ENCODE measurements around the gene H1-8. TPM values are rescaled to one million over a fixed set of nuclear protein-coding genes. Genes with fewer than 3 reads are reported as not detected.
"Not testable (repeated sequence)": the region's sequence is repeated elsewhere in the genome, so short reads cannot be mapped to it uniquely, and the experiment has no call there.

H1-8 gene, protein sequence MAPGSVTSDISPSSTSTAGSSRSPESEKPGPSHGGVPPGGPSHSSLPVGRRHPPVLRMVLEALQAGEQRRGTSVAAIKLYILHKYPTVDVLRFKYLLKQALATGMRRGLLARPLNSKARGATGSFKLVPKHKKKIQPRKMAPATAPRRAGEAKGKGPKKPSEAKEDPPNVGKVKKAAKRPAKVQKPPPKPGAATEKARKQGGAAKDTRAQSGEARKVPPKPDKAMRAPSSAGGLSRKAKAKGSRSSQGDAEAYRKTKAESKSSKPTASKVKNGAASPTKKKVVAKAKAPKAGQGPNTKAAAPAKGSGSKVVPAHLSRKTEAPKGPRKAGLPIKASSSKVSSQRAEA
- polyA plus RNA-seq (ENCODE audit: insufficient read length in 12 of 12), result not detected
- long read RNA-seq, donor 1, result 0 reads
- long read RNA-seq, donor 2, result 0 reads
- long read RNA-seq, donor 3, result 0 reads
- long read RNA-seq, donor 4, result 0 reads
- long read RNA-seq, donor 5, result 0 reads
- long read RNA-seq, donor 6, result 0 reads
- long read RNA-seq, donor 7, result 0 reads
- long read RNA-seq, donor 8, result 0 reads
- long read RNA-seq, donor 9, result 0 reads
- long read RNA-seq, donor 10, result 0 reads
- long read RNA-seq, donor 11, result 0 reads

- DNase-seq, result no peak
Measured at GRCh38 chr3:129543156-129543790, at the start of gene H1-8. H1-8 (plus strand) TSS chr3:129543175; CDS start chr3:129543219, 44 bp downstream.

DNA sequence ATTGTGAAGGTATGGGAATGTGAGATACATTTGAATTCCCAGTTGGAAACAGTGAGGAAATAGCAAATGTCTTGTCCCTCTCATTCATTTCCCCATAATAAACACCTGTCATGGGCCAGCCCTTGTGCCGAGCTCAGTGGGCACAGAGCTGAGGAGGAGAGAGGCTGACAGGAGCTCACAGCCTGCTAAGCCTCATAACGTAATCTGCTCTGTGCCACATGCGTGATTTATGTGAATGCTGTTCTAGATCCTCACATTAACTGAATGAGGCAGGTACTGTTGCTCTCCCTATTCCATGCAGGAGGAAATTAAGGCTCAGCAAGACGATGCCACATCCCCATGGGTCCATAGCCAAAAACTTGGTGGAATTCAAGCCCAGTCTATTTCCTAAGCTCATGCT lies 49.8 kb upstream of the H1-8 start:
- DNase-seq, result no peak

DNA sequence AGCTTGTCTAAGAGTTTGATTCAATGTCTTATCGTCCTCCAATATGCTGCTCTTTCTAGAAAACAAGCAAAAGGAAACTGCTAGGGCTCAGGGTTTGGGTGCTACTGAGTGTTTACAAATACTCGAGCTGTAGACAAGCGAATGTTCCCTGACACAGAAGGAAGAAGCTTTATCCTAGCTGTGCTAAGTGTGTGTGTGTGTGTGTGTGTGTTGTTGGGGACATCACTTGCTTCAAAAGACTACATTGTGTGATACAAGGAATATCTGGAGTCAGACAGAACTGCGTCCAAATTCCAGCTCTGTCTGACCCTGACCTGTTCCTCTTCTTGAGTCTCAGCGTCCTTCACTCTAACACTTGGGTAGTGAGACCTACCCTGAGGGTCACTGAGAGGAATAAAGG lies 48.5 kb upstream of the H1-8 start:
- DNase-seq, result not testable (repeated sequence)

DNA sequence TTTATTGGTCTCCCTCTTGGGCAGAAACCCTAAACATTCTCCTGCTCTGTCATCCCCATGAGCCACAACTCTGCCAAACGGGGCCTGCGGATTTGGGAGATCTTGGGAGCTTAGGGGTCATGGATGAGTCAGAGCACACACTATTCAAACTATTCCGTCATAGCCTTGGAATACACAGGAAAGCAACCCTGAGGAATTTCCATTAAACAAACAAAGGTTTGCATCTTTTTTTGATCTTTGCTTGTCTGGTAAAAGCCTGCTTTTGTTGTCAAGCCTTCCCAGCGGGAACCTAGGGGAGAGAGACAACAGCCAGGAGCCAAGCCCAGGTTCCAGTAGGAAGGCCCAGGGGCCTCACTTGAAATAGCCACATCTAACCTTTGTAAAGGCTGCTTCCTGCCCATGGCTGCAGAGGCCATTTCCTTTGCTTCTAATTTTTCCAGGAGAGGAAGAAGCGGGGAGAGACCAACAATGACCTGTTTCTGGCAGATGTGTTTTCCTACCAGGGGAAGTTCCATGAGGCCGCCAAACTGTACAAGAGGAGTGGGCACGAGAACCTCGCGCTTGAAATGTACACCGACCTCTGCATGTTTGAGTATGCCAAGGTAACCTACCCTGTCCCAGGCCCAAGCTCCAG lies 47.9 kb upstream of the H1-8 start:
- not testable (repeated sequence) for DNase-seq

DNA sequence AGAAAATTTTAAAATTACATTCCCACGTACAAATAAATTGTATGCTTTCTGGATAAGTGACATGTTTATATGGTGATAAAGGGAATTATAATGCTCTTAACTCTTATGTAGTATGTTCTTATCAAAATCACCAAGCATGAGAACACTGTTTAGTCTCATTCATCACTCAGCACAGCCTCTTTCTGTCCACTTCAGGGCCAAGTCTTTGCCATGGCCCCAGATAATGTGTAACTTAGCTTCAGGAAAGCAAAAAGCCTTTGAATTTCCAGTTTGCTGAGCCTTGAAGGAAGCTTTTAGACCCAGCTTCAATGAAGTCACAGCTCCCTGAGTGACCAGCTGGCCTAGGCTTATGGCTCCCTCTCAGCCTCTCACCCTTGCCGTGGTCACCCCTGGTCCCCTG lies 45.1 kb upstream of the H1-8 start:
- DNase-seq, result not testable (repeated sequence)

GRCh38 chr3:129498603-129499488 lies 44.1 kb upstream of the H1-8 start:
- DNase-seq, result not testable (repeated sequence)

- DNase-seq, result not testable (repeated sequence)
Measured at GRCh38 chr3:129499604-129500333, 43.2 kb upstream of the H1-8 start.

GRCh38 chr3:129500334-129500658 lies 42.7 kb upstream of the H1-8 start:
- no peak for DNase-seq

- DNase-seq, result no peak
Measured at GRCh38 chr3:129501630-129502029, 41.3 kb upstream of the H1-8 start.

DNA sequence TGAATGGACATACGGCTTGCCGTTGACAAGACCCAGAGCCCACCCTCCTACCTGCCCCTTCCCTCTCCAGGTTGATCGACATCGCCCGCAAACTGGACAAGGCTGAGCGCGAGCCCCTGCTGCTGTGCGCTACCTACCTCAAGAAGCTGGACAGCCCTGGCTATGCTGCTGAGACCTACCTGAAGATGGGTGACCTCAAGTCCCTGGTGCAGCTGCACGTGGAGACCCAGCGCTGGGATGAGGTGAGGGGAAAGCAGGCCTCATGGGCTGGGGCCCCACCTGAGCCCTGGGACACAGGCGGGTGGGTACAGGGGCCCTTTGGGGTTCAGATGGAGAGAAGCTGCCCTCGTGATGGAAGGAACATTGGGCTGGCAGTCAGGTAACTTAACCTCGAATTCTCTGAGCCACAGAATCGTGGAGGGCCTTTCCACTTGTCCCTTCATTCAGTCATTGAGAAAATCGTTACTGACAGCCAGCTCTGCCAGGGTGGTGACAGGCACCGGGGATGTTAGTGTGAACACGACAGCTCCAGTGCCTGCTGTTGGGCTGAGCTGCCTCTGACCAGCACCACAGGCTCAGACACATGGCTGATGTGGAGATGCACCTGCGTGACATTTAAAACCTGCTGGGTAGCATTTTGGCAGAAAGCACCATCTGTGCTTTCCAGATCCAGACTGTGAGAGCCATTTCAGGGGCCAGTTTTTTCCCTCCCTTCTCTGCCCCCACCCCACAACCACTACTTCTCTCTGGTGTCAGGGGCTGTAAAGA lies 40.1 kb upstream of the H1-8 start:
- DNase-seq, result no peak

DNA sequence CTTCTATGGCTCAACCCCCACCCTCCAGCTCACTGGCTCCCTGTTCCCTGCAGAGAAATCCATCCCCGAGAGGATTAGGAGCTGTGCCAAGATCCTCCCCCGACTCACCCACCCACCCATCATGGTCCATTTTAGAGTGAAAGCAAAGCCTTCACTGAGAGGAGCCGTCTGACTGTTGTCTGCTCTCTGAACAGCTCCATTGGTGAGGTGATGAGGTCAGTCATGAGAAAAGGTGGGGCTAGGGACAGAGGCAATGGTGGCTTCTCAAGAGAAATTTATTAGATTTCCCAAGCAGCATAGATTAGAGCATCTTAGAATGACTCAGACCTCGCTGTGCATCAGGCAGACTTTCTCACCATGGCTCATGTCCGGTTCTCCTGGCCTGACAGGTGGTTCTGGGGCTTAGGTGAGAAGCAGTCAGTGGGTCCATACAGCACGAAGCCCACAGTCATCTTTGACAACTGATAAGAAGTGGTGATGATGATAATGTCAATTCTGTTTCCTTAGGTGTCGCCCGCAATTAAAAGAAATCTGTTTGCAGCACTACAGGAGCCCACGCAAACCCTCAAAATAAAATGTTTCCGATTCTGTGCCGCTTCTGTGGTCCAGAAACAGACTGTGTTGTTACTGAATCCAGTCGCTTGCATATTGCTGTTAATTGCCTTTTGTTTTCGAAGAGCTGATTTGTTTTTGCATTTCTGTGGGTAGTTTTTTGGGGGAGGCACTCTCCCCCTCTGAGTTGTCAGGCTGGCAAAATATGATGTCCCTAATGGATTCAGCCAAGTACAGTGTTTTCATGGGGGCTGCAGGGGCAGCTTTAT lies 39.3 kb upstream of the H1-8 start:
- DNase-seq, result no peak

GRCh38 chr3:129504471-129505100 lies 38.4 kb upstream of the H1-8 start:
- no peak for DNase-seq

- no peak for DNase-seq
Measured at GRCh38 chr3:129505341-129505740, 37.6 kb upstream of the H1-8 start.

GRCh38 chr3:129506231-129506742 lies 36.7 kb upstream of the H1-8 start:
- DNase-seq, result no peak

DNA sequence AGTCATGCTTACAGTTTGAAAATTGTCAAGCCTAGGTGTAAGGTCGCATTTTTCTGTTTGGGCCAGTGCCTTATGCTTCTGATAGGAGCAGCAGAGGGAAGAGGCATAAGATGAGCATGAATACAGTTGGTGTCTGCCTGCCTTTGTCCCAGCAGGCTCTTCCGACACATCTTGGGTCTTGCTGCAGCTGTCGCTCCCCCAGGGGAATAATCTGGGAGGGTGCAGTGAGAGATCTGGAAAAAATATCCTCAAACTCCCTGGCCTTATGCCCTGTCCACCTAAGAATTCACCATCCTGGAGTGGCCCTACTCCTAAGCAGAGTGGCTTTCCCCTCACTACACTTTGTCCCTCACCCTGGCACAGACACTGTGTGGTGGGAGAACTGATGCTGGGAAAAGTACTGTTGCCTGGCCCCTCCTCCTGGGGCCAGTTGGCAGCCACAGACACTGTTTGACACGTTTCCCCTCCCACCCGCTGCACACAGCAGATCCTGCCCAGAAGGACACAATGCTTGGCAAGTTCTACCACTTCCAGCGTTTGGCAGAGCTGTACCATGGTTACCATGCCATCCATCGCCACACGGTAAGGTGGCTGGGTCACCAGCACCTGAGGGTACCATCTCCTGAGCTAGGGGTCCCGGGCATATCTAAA lies 35.7 kb upstream of the H1-8 start:
- DNase-seq, result no peak

DNA sequence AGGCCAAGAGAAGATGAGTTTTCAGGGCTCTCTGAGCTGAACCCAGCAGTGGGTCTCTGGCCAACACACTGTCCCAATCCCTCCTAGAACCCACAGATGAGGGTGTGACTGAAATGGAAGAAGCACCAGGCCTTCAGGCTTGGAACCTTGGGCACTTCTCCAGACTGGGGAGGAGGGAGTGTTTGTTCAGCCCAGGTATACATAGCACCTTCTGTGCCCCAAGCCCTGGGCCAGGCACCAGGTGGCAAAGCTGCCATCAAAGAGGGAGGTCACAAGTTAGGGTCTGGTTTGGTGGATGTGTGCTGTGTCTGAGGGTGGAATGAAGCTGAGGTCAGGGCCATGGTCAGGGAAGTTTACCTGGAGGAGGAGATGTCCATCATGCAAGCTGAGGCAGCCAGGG lies 30.4 kb upstream of the H1-8 start:
- no peak for DNase-seq

DNA sequence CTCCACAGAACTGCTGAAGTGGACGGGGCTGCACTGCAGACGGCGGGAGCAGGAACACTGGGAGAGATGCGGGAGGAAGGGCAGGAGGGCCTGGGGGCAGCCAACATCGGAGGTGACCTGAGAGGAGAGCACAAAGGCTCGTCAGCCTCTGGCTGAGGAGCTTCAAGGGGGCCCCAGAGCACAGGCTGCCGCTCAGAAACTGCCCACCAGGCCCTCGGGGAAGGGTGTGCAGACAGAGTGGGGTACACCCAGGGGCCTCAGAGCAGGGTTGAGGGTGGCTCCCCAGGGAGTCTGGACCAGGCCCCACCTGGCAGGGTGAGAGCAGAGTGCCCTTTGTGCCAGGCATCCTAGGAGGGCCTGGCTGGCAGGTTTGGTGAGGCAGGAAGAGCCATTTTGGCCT lies 29.3 kb upstream of the H1-8 start:
- DNase-seq, result no peak

- DNase-seq, result no peak
Measured at GRCh38 chr3:129514110-129514509, 28.9 kb upstream of the H1-8 start.
